HG03354 (cell line): ENCODE measurements around the gene FOSL2.

Source experiments
- ATAC-seq: cut with Tn5 transposase; IDR thresholded peaks from one replicate; pipeline ENCODE4 v1.9.1; 2021; ENCODE audit warnings: mild to moderate bottlenecking; ENCODE audit not compliant: unreplicated experiment, poor library complexity, severe bottlenecking

Gene FOSL2

GRCh38 chr2:28356095-28356911 is 36.4 kb upstream of the FOSL2 start:
- ATAC-seq: no peak

DNA sequence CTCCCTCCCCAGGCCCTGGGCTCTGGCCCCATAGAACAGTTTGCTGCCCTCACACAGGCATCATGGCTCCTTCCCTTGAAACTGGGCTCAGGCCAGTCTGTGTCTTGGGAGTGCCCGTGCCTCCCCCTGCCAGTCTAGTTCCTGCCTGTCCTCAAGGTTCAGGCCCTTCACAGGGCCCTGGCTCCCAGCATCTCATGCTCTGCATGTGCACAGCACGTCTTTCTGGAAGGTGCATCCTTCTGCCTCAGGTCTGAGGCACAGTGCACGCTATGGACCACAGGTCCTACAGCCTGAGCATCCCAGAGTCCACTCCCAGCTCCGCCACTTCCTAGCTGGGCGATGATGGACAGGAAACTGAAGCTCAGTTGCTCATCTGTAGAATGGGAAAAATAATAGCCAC is 35.6 kb upstream of the FOSL2 start:
- ATAC-seq: no peak

DNA sequence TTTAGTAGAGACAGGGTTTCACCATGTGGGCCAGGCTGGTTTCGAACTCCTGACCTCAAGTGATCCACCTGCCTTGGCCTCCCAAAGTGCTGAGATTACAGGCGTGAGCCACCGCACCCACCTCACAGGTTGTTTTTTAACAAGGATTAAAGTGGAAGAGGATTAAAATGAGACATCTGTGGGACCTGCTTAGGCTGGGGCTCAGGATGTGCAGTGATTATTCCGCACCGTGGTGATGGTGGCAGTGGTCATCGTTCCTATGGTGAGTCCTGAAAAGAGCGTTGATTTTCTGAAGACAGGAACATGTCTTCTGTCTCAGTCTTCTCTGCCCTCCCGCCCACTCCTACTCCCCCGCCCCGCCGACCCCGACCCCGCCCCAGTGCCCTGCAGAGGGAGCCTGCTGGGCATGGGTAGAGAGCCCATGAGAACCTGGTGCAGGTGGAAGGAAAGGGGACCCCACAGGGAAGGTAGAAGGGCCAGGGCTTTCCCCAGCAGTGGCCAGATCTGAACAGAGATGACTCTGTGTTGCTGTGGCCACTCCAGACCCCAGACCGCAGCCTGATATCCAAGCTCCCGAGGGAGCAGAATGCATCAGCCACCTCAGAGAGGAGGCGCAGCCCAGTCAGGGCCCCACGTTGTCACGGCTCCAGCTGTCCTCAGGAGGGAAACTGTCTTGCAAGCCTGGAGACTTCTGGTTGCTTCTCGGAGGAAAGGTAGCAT is 34.5 kb upstream of the FOSL2 start:
- ATAC-seq: no peak

DNA sequence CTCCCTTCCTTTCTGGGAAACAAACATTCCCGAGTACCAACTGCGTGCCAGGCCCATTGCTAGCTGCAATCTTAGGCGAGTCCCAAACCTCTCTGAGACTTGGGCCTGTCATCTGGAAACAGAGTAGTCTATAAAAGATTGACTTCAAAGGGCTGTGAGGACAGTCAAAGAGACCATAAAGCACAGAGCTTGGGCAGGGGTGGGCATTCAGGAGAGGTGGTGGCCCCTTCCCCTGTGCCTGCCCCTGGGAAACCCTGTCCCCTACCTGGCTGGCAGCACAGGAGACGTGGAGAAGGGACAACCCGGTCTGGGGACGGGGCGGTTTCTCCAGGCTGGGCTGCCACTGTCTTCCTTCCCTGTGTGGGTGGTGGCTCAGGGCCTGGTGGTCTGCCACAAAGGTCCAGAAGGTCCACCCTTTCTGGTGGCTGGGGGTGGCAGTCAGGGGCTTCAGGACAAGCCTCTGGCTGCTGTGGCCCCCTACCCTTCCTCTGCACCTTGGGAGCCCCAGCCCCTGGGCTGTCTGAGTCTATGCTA is 33.9 kb upstream of the FOSL2 start:
- peak; percentile 7 for ATAC-seq

GRCh38 chr2:28359222-28360057 is 33.2 kb upstream of the FOSL2 start:
- peak; percentile 68 for ATAC-seq

GRCh38 chr2:28360058-28360717 is 32.5 kb upstream of the FOSL2 start:
- no peak for ATAC-seq

GRCh38 chr2:28360718-28361293 is 31.9 kb upstream of the FOSL2 start:
- ATAC-seq: no peak

DNA sequence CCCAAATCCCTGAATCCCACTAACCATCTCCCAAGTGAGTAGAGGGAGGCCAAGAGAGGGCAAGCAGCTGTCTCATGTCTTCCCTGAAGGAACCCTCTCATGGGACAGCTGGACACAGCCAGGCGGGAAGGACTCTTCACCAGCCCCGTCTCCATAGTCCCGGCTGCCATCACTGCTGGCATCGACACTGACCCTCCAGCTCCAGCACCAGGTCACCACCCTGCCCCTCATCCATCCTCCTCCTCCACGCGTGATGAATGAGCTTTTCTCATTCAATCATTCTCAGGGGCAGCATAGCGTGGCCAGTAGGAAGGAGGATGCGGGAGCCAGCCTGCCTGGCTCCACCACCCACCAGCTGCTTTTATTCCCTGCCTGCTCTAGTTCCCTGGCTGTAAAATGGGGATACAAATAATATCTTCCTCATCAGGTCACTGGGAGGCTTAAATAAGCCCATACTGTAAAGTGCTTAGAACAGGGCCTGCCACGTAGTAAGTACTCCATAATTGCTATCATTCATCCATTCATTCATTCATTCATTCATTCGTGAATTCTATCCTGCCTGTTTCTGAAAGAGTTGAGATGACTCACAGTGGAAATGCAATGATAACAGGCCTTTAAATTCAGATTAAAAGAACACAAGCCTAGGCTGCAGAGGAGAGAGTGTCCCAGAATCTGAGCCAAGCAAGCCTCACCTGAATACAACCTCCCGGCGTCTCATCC is 30.5 kb upstream of the FOSL2 start:
- no peak for ATAC-seq

DNA sequence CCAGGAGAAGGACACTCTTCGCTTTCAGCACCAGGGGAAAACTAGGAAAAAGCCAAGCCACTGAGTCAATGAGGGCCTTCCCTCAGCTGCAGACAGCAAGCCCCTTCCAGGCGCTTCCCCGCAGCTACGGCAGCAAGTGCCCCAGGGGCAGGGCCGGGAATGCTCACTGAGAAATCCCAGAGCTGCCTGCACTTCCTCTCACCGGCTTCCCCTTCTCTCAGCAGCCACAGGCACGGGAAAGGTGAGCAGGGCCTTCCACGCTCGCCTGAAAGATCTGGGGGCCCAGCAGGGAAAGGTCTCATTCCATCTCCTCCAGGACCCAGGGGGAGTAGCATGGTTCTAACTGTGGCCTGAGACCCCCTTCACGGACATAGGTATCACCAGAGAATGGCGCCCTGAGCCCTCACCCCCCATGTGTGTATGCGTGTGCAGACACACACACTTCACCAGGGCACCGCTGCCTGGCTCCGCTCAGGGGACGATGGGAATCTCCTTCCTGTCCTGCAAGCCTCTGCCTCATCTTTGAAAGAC is 29.6 kb upstream of the FOSL2 start:
- no peak for ATAC-seq

DNA sequence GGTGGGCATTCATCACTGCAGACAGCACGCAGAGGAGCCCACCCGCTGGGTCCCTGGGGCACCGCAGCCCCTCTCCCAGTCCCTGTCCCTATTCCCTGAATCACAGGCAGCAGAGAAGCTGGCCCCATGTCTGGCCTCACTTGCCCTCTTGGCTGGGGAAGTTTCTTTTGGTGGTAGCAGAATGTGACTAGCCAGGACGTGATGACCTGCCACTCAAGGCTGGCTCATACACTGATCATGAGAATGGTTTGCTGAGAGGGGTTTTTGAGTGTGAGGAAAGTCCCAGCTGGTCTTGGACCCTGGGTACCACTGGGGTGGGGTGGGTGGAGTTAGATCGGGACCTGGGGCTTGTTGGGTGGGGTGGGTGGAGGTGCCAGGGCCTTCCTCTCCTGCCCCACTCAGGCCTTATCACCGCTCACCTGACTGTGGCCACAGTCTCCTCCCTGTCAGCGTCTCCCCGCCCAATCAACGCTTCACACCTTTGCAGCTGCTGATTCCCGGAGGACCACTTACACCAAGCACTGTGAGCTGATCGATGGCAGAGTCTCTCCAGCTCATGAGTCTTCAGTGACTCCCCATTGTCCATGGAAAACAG is 28.9 kb upstream of the FOSL2 start:
- no peak for ATAC-seq

- no peak for ATAC-seq
Measured at GRCh38 chr2:28364610-28365009, 28.0 kb upstream of the FOSL2 start.

- ATAC-seq: no peak
Measured at GRCh38 chr2:28365158-28365557, 27.5 kb upstream of the FOSL2 start.

DNA sequence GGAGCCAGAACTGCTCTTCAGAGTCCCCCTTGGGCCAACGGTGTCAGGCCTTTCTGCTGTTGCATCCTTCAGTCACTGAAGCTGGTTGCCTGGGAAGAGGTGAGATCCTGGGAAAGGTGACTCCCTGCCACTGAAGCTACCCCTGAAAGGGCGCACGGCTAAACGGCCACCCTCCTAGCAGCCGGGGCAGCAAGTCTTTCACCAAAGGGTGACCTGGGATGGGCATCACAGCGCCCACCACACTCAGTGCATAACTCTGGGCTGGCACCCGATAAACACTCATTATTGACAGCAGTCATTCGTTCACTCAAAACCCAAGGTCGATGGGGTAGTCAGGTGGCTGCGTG is 26.5 kb upstream of the FOSL2 start:
- ATAC-seq: no peak

- no peak for ATAC-seq
Measured at GRCh38 chr2:28366496-28367282, 26.0 kb upstream of the FOSL2 start.

DNA sequence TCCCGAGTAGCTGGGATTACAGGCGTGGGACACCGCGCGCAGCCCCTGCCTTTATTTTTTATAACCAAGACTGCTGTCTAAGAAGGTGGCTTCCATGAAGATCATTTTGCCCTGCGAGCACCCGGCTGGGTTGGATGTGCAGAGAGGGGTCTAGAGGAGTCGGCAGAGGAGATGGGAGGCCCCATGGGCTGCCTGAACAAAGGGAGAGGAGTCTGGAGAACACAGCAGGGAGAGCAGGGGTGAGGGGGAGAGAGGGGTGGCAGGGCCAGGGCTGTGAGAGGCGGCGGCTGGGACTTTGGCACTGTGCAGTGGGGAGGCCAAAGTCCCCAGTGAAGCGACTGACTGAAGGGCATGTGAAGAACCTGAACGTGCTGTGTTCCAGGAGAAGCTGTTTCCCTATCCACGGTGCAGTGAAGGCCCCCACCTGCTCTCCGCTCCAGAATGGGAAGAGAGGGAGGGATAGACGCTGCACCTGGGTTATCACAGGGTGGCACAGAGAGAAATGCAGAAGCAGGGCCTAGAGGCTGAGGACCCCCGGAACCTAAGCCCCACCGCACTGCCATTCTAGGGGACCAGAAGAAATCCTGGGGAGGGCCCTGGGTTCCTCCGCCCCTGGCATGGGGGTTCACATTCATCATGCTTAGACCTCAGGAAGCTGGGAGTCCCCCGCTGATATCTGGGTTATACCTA is 24.8 kb upstream of the FOSL2 start:
- ATAC-seq: no peak

- ATAC-seq: no peak
Measured at GRCh38 chr2:28368357-28368798, 24.3 kb upstream of the FOSL2 start.

DNA sequence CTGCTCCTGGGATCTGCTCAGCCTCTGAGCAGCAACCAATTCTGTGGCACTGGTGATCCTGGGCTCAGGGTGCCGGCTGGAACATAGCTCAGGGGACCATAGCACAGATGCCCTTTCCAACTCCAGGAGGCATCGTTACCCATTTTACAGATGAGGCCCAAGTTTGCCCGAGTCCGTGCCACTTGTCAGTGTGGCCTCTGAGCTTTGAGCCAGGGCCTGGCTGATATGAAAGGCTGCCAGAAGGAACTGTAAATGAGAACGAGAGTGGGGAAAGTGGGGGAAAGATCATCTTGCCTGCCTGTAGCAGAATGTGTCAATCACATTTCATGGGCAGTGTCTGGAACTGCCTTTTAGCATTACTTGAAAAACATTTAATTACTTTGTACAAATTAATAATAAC is 23.3 kb upstream of the FOSL2 start:
- no peak for ATAC-seq
